H1 (cell line): ENCODE data around the gene IDUA. TPM values are rescaled to one million over a fixed set of nuclear protein-coding genes. Genes with fewer than 3 reads are reported as not detected.

Experiments
- CTCF ChIA-PET: fragments of 300-600 bp; sonication (Branson Sonifier 250); formaldehyde crosslinking; loops from one replicate; lab custom pipeline; 2021; ENCODE audit not compliant: partially characterized antibody; lab: Charles Lee
- POLR2A ChIA-PET: fragments of 300-600 bp; sonication (Branson Sonifier 250); formaldehyde crosslinking; loops from one replicate; lab custom pipeline; 2021; ENCODE audit warnings: inconsistent platforms; ENCODE audit not compliant: partially characterized antibody; lab: Charles Lee
- DNase-seq, 2 experiments: peaks; one replicate each; pipeline versions ENCODE4 v3.0.0 to v3.0.0-alpha.2; 2010 to 2022; ENCODE audit warnings: low spot score in 2 of 2, low read depth in 1 of 2, mixed read lengths in 1 of 2
- FAIRE-seq: peaks from 2 replicates; lab custom pipeline; 2011; peaks lifted over from hg19 to GRCh38; lab: Jason Lieb, UNC
- H2AFZ ChIP-seq: 2 replicates; pipeline ENCODE4 v1.8.1; 2012; ENCODE audit warnings: low read length, inconsistent platforms
- H2AK5ac ChIP-seq: 2 replicates; pipeline ENCODE4 v1.6.1; 2013; ENCODE audit warnings: low read depth, low read length
- H2BK120ac ChIP-seq: replicated peaks from 2 replicates; pipeline ENCODE3; 2013; ENCODE audit warnings: low read depth, low read length, inconsistent platforms
- H2BK12ac ChIP-seq: 2 replicates; pipeline ENCODE4 v1.6.1; 2013; ENCODE audit warnings: low read depth, low read length
- H2BK15ac ChIP-seq: 2 replicates; pipeline ENCODE4 v1.6.1; 2013; ENCODE audit warnings: low read length
- H2BK20ac ChIP-seq: 2 replicates; pipeline ENCODE4 v1.6.1; 2013; ENCODE audit warnings: low read length
- H2BK5ac ChIP-seq: 2 replicates; pipeline ENCODE4 v1.6.1; 2013; ENCODE audit warnings: low read depth, low read length
- H3K14ac ChIP-seq: 2 replicates; pipeline ENCODE4 v1.6.1; 2013; ENCODE audit warnings: inconsistent platforms; ENCODE audit not compliant: insufficient read length
- H3K18ac ChIP-seq: 2 replicates; pipeline ENCODE4 v1.6.1; 2013; ENCODE audit warnings: low read length; ENCODE audit errors: extremely low read depth
- H3K23ac ChIP-seq: 2 replicates; pipeline ENCODE4 v1.6.1; 2013; ENCODE audit warnings: inconsistent platforms; ENCODE audit not compliant: insufficient read length
- H3K23me2 ChIP-seq: 2 replicates; pipeline ENCODE4 v1.6.1; 2013; ENCODE audit warnings: low read depth, low read length
- H3K27ac ChIP-seq: 2 replicates; pipeline ENCODE4 v1.6.1; 2011; ENCODE audit warnings: low read depth, low read length, inconsistent platforms
- H3K27me3 ChIP-seq, 4 experiments: replicated peaks in 1 of 4; 1 replicate in 1 of 4; 2 replicates in 3 of 4; pipeline versions ENCODE4 v1.6.1 to v1.8.1; 2011 to 2013; ENCODE audit warnings: low read length in 3 of 4, mild to moderate bottlenecking in 3 of 4, inconsistent platforms in 2 of 4, mixed read lengths in 2 of 4, moderate library complexity in 1 of 4; ENCODE audit not compliant: control insufficient read depth in 3 of 4, insufficient read depth in 3 of 4; ENCODE audit errors: extremely low read depth in 1 of 4
- H3K36me3 ChIP-seq, 4 experiments: 2 replicates each; pipeline versions ENCODE4 v1.6.1 to v1.8.1; 2011 to 2013; ENCODE audit warnings: mild to moderate bottlenecking in 4 of 4, low read length in 3 of 4, moderate library complexity in 2 of 4, control low read depth in 1 of 4, inconsistent platforms in 1 of 4; ENCODE audit not compliant: insufficient read depth in 4 of 4, control insufficient read depth in 2 of 4
- H3K4ac ChIP-seq: replicated peaks from 2 replicates; pipeline ENCODE3; 2013; ENCODE audit warnings: low read length, low read depth, mixed read lengths, inconsistent platforms; ENCODE audit not compliant: insufficient read length
- H3K4me1 ChIP-seq, 4 experiments: replicated peaks in 1 of 4; 1 replicate in 1 of 4; 2 replicates in 3 of 4; pipeline versions ENCODE4 v1.6.1 to v1.8.1; 2011 to 2013; ENCODE audit warnings: low read length in 3 of 4, inconsistent platforms in 2 of 4, mixed read lengths in 1 of 4; ENCODE audit not compliant: insufficient read depth in 4 of 4, control insufficient read depth in 3 of 4
- H3K4me2 ChIP-seq, 2 experiments: 2 replicates each; pipeline versions ENCODE4 v1.6.1 to v1.8.1; 2011 to 2013; ENCODE audit warnings: low read depth in 2 of 2, low read length in 2 of 2, control low read depth in 1 of 2, inconsistent platforms in 1 of 2, mild to moderate bottlenecking in 1 of 2; ENCODE audit not compliant: insufficient read depth in 1 of 2
- H3K4me3 ChIP-seq, 4 experiments: fragments of 200-600, 300-600 bp in 1 of 4; sonication (generic), shearing (Covaris generic), sonication (Bioruptor Twin) in 1 of 4; 2 replicates each; pipeline versions ENCODE4 v1.5.1 to v1.8.1; 2011 to 2016; ENCODE audit warnings: low read length in 4 of 4, low read depth in 3 of 4, control low read depth in 2 of 4, inconsistent platforms in 2 of 4, mild to moderate bottlenecking in 2 of 4, mixed read lengths in 1 of 4, moderate library complexity in 1 of 4; ENCODE audit not compliant: insufficient read depth in 2 of 4; ENCODE audit errors: extremely low read depth in 1 of 4
- H3K56ac ChIP-seq: replicated peaks from 2 replicates; pipeline ENCODE3; 2013; ENCODE audit warnings: low read depth, mild to moderate bottlenecking, mixed read lengths, low read length, inconsistent platforms; ENCODE audit not compliant: insufficient read length
- H3K79me1 ChIP-seq: 2 replicates; pipeline ENCODE4 v1.6.1; 2013; ENCODE audit warnings: low read depth, low read length, control low read depth
- H3K79me2 ChIP-seq, 2 experiments: 2 replicates each; pipeline versions ENCODE4 v1.6.1 to v1.8.1; 2012 to 2013; ENCODE audit warnings: low read length in 2 of 2, mild to moderate bottlenecking in 2 of 2, inconsistent platforms in 1 of 2; ENCODE audit not compliant: insufficient read depth in 2 of 2, control insufficient read depth in 1 of 2
- H3K9ac ChIP-seq, 4 experiments: replicated peaks in 1 of 4; 1 replicate in 1 of 4; 2 replicates in 3 of 4; pipeline versions ENCODE4 v1.6.1 to v1.8.1; 2011 to 2013; ENCODE audit warnings: low read depth in 3 of 4, low read length in 3 of 4, control low read depth in 2 of 4, mild to moderate bottlenecking in 2 of 4, moderate library complexity in 2 of 4, inconsistent platforms in 1 of 4; ENCODE audit errors: extremely low read depth in 1 of 4
- H3K9me3 ChIP-seq, 2 experiments: 2 replicates each; pipeline versions ENCODE4 v1.6.1 to v1.8.1; 2012 to 2013; ENCODE audit warnings: mild to moderate bottlenecking in 2 of 2, moderate library complexity in 2 of 2, control low read depth in 1 of 2, inconsistent platforms in 1 of 2, low read depth in 1 of 2, low read length in 1 of 2, mixed read lengths in 1 of 2; ENCODE audit not compliant: insufficient read depth in 2 of 2
- H4K20me1 ChIP-seq, 2 experiments: replicated peaks in 1 of 2; 2 replicates each; pipeline versions ENCODE3 to v1.8.1; 2011 to 2013; ENCODE audit warnings: inconsistent platforms in 2 of 2, low read length in 2 of 2, mild to moderate bottlenecking in 1 of 2; ENCODE audit not compliant: insufficient read depth in 2 of 2, control insufficient read depth in 1 of 2
- H4K5ac ChIP-seq: 2 replicates; pipeline ENCODE4 v1.6.1; 2013; ENCODE audit warnings: low read length, low read depth, mixed read lengths, inconsistent platforms; ENCODE audit not compliant: insufficient read length
- H4K8ac ChIP-seq: 2 replicates; pipeline ENCODE4 v1.8.0; 2013; ENCODE audit warnings: mild to moderate bottlenecking, moderate library complexity, low read length, inconsistent platforms; ENCODE audit not compliant: insufficient read depth; ENCODE audit errors: extremely low read depth
- H4K91ac ChIP-seq: replicated peaks from 2 replicates; pipeline ENCODE3; 2013; ENCODE audit warnings: low read length, mixed read lengths, inconsistent platforms; ENCODE audit not compliant: insufficient read length
- ATF3 ChIP-seq: IDR thresholded peaks from 2 replicates; pipeline ENCODE4 v1.6.1; 2011; ENCODE audit warnings: low read depth, mild to moderate bottlenecking, low read length; ENCODE audit not compliant: insufficient read depth
- RAD21 ChIP-seq, 2 experiments: IDR thresholded peaks in 1 of 2; conservative IDR thresholded peaks in 1 of 2; 2 replicates each; pipeline ENCODE4 v1.6.1; 2011; ENCODE audit warnings: low read depth in 2 of 2, low read length in 2 of 2, improper control_type of control experiment in 1 of 2, inconsistent platforms in 1 of 2, mild to moderate bottlenecking in 1 of 2, moderate library complexity in 1 of 2
- WGBS, 2 experiments: shearing (Covaris generic) in 1 of 2; methylation state at CpG; one replicate each; pipeline versions ENCODE4 v1.1.6 to v1.1.7; 2013 to 2015; ENCODE audit warnings: low lambda C conversion rate in 2 of 2, mixed read lengths in 2 of 2, inconsistent platforms in 1 of 2, low coverage in 1 of 2, missing lambda C conversion rate in 1 of 2; ENCODE audit not compliant: insufficient replicate concordance in 2 of 2, insufficient coverage in 1 of 2, insufficient read length in 1 of 2; ENCODE audit errors: extremely low coverage in 1 of 2, missing lambda C conversion rate in 1 of 2; 5-methylcytosine and 5-hydroxymethylcytosine counted together
- polyA plus RNA-seq, 7 experiments: library from polyadenylated mRNA; depleted of rRNA in 3 of 7; stranded (reverse) in 5 of 7; unstranded in 2 of 7; fragments of >200 nt in 5 of 7; fragments of 200-250 nt in 2 of 7; gene quantifications; 1 replicate in 5 of 7; 2 replicates in 1 of 7; 4 replicates in 1 of 7; pipeline versions ENCODE4 v1.2.1 to v1.2.3, GENCODE V29; 2011 to 2013; ENCODE audit warnings: missing spikeins in 2 of 7, mixed read lengths in 2 of 7
- total RNA-seq: library from RNA; stranded (reverse); fragmentation: NEBNext Ultra II Directional; extraction: Animal tissue kit (Norgen Biotek cat#: 25700); gene quantifications from 2 replicates; pipeline ENCODE4 v1.2.1, GENCODE V29; 2021

Gene IDUA
- total and polyA plus RNA-seq, 2 of the 8 experiments (the other 6 are each of a cell fraction or from before 2014, with no cell fraction given) = 2.8 to 4.8 TPM

- Histone ChIP-seq H3K23ac (no peak overlapping the region), H3K4me1 (peaks cover 0 to 6% (median 0%) of the 10 kb centered on the region in 4 experiments; a peak in 1 of 7 replicates), H3K36me3 (no peaks in the 10 kb centered on the region), H2BK15ac (peak overlapping the region; percentile 46; the same call in 1 of the 2 replicates), H3K4ac (no peak overlapping the region), H4K91ac (peak overlapping the region; percentile 42), H3K27me3 (peaks cover 0 to 6% (median 2%) of the 10 kb centered on the region in 4 experiments; a peak in 2 of 7 replicates), H3K18ac (no peak overlapping the region), H3K27ac (no peak overlapping the region), H2BK20ac (no peak overlapping the region), H2AFZ (no peak overlapping the region), H4K5ac (no peak overlapping the region), H2BK12ac (peak overlapping the region; percentile 75; the same call in 1 of the 2 replicates), H3K9me3 (peaks cover 5 to 11% of the 10 kb centered on the region in 2 experiments; a peak in 1 of 4 replicates), H3K14ac (no peak overlapping the region), H2AK5ac (no peak overlapping the region), H3K79me1 (no peaks in the 10 kb centered on the region), H3K56ac (no peak overlapping the region), H2BK5ac (no peak overlapping the region), H3K23me2 (no peaks in the 10 kb centered on the region), H3K4me3 (no peak overlapping the region), H4K8ac (peak overlapping the region; percentile 29; the same call in 1 of the 2 replicates), H3K4me2 (no peak overlapping the region), H3K9ac (no peak overlapping the region; a peak in 1 of 7 replicates), H3K79me2 (no peaks in the 10 kb centered on the region), H4K20me1 (no peaks in the 10 kb centered on the region), H2BK120ac (no peak overlapping the region)
- ChIA-PET POLR2A (no interaction called here), CTCF (interaction anchor here (0.8 to 2.0 kb wide), 6 partner anchors 8 to 295 kb away, joined by 3 to 5 read pairs (median 3); partner anchors contain the start of gene IDUA)
- no peak for FAIRE-seq
- no peak for DNase-seq
- 75% methylated on average over 20 of the region's 20 CpGs; no CpG with 5 or more reads in 1 of the 2 experiments for WGBS, 2 experiments
- TF ChIP-seq ATF3 (no peak), RAD21 (IDR thresholded peaks at IDR 0.05 in 1 of 2, conservative IDR thresholded peaks at IDR 0.05 in 1 of 2; ENCODE audit: low read depth in 2 of 2, low read length in 2 of 2) (no peak)
Observed at GRCh38 chr4:978957-979701, 7.7 kb upstream of the IDUA start.
